ENCODE data around the gene TLL2. TPM values are rescaled to one million over a fixed set of nuclear protein-coding genes. Genes with fewer than 3 reads are reported as not detected.

Gene TLL2
- total and polyA plus RNA-seq, 9 of the 15 experiments (the other 6 are each of a cell fraction or from before 2014, with no cell fraction given), result 0.09 TPM; not detected in 8

- no peak within 1 kb of the TSS for H3K27ac ChIP-seq (ENCODE audit: extremely low read depth, low read depth, low read length)
- H3K79me2 ChIP-seq (ENCODE audit: control insufficient read depth, insufficient read depth, low read length), result no peaks in the 10 kb centered on the region
- no peaks in the 10 kb centered on the region for H3K36me3 ChIP-seq (ENCODE audit: control insufficient read depth, insufficient read depth, low read length)
- TF ChIP-seq SMAD1 (IDR thresholded peaks at IDR 0.05; ENCODE audit: low read depth, low read length, partially characterized antibody) (no peak), COPS2 (conservative IDR thresholded peaks at IDR 0.05) (no peak), ADNP (tag; IDR thresholded peaks at IDR 0.05) (no peak), ZKSCAN1 (IDR thresholded peaks at IDR 0.05; ENCODE audit: low read depth, low read length) (no peak), MNT (conservative IDR thresholded peaks at IDR 0.05) (no peak), CREB1 (IDR thresholded peaks at IDR 0.05) (no peak), CREB1 (CRISPR knock-in tag; IDR thresholded peaks at IDR 0.05) (no peak), HNRNPK (IDR thresholded peaks at IDR 0.05; ENCODE audit: low read depth, low read length, poor library complexity, severe bottlenecking) (no peak), SMAD4 (CRISPR knock-in tag; conservative IDR thresholded peaks at IDR 0.05) (no peak), ASH1L (IDR thresholded peaks at IDR 0.05; ENCODE audit: borderline replicate concordance, low read depth, partially characterized antibody) (no peak)
- TF ChIP-seq, protein P1, sequence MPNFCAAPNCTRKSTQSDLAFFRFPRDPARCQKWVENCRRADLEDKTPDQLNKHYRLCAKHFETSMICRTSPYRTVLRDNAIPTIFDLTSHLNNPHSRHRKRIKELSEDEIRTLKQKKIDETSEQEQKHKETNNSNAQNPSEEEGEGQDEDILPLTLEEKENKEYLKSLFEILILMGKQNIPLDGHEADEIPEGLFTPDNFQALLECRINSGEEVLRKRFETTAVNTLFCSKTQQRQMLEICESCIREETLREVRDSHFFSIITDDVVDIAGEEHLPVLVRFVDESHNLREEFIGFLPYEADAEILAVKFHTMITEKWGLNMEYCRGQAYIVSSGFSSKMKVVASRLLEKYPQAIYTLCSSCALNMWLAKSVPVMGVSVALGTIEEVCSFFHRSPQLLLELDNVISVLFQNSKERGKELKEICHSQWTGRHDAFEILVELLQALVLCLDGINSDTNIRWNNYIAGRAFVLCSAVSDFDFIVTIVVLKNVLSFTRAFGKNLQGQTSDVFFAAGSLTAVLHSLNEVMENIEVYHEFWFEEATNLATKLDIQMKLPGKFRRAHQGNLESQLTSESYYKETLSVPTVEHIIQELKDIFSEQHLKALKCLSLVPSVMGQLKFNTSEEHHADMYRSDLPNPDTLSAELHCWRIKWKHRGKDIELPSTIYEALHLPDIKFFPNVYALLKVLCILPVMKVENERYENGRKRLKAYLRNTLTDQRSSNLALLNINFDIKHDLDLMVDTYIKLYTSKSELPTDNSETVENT (CRISPR knock-in tag; IDR thresholded peaks at IDR 0.05), result no peak
- DNase-seq (ENCODE audit: extremely low read depth in 1 of 4, low spot score in 3 of 4) (no peak), FAIRE-seq (no peak), ATAC-seq (no peak)
- H3K9me1 ChIP-seq (ENCODE audit: control insufficient read depth, insufficient read depth, low read length), result no peaks in the 10 kb centered on the region
- in situ Hi-C loops (cut with MboI), result no loop called here
- 0% methylated on average over 6 of the region's 7 CpGs for WGBS (ENCODE audit: insufficient coverage, low coverage, missing lambda C conversion rate)
- H3K27me3 ChIP-seq (ENCODE audit: control insufficient read depth in 2 of 2, insufficient read depth in 2 of 2, low read length in 2 of 2), result peaks cover 0 to 25% of the 10 kb centered on the region in 2 experiments; a peak in 2 of 5 replicates
- BruUV-seq (replicated peaks), result no TSS peak
- intact Hi-C loops (cut with micrococcal nuclease), result no loop called here
- no peak within 1 kb of the TSS for H2AFZ ChIP-seq (ENCODE audit: low read depth, low read length)
- H4K20me1 ChIP-seq (replicated peaks; ENCODE audit: control insufficient read depth, insufficient read depth, low read length), result no peaks in the 10 kb centered on the region
- H3K4me1 ChIP-seq (replicated peaks in 1 of 2; ENCODE audit: control insufficient read depth in 2 of 2, insufficient read depth in 2 of 2, low read length in 2 of 2), result no peaks in the 10 kb centered on the region
- no peaks in the 10 kb centered on the region for H3K9me3 ChIP-seq (replicated peaks; ENCODE audit: control insufficient read depth, insufficient read depth, low read depth, low read length)
- H3K4me3 ChIP-seq, result no peak within 1 kb of the TSS
- H3K4me2 ChIP-seq (ENCODE audit: insufficient read depth, low read length), result no peak within 1 kb of the TSS
- H3K9ac ChIP-seq (ENCODE audit: insufficient read depth in 1 of 2, low read depth in 2 of 2, low read length in 2 of 2), result no peak within 1 kb of the TSS
- ChIA-PET POLR2A (interaction anchor here (0.6 to 0.7 kb wide), 2 partner anchors 396 to 849 kb away, joined by 3 read pairs; no protein-coding TSS in a partner anchor), CTCF (ENCODE audit: low intra/inter-chr PET ratio) (no interaction called here)
Observed at GRCh38 chr10:96358851-96359540, 154.7 kb downstream of the TLL2 start, which contains the start of gene OPALIN. Gene OPALIN, minus strand, starts transcription at chr10:96359002. Its CDS starts 106 bp downstream, at chr10:96358896.

All from K562 (cell line).